ENCODE results near the gene NKX6-2.
"Not testable (repeated sequence)": the region's sequence is repeated elsewhere in the genome, so short reads cannot be mapped to it uniquely, and the experiment has no call there.

Gene NKX6-2

DNA sequence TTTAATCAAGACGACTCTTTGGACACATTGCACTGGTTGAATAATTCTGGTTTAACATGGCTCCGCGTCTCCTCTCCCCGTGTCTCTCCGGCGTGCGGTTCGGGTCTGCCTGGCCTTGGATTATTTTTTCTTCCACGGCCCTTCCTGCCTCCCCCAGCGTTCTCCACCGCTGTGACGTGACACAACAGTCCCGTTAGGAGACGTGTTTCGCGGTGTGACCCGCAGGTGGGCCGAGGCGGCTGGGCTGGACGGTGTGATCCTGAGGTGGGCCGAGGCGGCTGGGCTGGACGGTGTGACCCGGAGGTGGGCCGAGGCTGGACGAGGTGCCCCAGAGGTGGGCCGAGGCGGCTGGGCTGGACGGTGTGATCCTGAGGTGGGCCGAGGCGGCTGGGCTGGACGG lies 12.0 kb upstream of the NKX6-2 start:
- DNase-seq (ENCODE audit: low spot score): not testable (repeated sequence)

GRCh38 chr10:132796846-132797245 lies 10.9 kb upstream of the NKX6-2 start:
- DNase-seq (ENCODE audit: low spot score): no peak

GRCh38 chr10:132793871-132794849 lies 8.2 kb upstream of the NKX6-2 start:
- DNase-seq (ENCODE audit: low spot score): no peak

DNA sequence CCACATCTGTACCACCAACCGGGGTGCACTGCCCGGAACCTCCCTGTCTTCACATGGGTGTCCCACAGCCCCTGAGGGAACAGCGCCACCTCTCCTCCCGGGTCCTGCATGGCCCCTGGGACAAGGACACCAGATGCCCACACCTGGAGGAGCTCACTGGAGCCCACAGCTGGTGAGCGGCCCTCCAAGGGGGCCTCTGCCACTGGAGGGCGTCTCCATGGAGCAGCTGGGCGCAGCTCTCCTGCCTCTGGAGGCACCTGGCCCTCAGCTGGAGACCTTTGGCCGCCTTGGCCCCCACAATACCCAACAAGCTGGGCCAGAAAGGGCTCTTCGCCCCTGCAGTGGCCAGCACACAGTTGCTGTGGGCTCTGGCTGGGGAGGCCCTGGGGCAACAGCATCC lies 7.3 kb upstream of the NKX6-2 start:
- no peak for DNase-seq (ENCODE audit: low spot score)

- DNase-seq (ENCODE audit: low spot score): no peak
Measured at GRCh38 chr10:132792796-132793195, 6.8 kb upstream of the NKX6-2 start.

DNA sequence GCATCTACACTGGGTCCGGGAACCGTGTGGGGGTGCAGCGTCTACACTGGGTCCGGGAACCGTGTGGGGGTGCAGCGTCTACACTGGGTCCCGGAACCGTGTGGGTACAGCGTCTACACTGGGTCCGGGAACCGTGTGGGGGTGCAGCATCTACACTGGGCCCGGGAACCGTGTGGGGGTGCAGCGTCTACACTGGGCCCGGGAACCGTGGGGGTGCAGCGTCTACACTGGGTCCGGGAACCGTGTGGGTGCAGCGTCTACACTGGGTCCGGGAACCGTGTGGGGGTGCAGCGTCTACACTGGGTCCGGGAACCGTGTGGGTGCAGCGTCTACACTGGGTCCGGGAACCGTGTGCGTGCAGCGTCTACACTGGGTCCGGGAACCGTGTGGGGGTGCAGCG lies 6.2 kb upstream of the NKX6-2 start:
- DNase-seq (ENCODE audit: low spot score): not testable (repeated sequence)

DNA sequence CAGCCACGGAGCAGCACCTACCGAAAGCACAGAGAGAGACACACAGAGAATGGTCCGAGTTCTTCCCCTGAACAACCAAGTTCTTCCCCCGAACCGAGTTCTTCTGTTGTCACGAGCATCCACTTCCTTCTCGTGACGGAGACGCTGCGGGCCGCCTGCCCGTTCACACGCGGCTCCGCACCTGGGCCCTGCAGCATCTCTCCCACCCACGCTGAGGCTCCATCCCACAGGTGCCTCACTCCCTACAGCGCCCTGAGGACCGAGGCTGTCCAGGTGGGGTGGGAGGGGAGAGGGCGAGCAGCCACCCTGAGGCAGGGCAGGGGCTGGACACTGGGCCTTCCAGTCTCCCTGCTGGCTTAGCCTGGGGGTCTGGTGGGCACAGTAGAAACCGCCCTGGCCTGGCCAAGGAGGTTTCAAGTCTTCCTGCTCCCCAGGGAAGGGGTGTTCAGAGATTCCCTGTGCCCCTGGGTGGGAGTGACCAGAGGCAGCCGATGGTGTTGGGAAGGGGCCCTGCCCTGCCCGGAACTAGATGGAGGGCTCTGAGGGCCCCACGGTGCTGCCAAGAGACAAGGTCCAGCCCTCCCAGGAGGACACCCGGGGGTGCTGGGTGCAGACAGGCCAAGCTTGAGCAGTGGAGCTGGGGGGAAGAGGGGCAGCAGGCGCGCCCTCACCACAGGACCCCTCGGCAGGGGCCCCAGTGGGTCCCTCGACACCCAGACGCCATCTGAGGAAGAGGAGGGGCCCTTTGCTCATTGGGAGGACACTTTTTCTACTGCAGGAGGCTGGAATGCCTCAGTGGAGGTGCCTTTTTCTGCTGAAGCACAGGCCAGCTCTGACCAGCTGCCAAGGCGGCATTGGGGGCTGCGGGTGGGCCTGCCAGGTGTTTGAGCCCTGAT lies 5.2 kb upstream of the NKX6-2 start:
- no peak for DNase-seq (ENCODE audit: low spot score)

GRCh38 chr10:132790470-132790869 lies 4.5 kb upstream of the NKX6-2 start:
- no peak for DNase-seq (ENCODE audit: low spot score)

DNA sequence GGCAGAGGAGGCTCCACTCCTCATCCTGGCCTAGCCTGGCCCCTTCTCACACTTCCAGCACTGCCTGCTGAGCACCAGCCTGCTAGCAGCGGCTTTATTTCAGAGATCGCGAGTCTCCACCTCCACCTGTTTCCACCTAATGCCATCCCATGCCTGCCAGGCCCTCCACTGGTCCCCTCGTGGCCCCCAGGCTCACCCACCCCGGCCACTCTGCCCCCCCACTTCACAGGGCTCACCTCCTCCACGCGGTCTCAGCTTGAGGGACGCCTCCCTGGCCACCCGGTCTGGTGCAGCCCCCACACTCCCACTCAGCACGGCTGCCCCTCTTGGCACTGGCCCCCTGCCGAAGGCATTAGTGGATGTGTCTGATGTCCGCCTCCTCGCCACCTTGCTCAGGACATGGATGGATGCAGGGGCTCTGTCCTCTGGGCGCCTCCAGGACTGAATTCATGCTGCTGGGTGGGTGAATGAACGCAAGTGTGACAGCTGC lies 3.8 kb upstream of the NKX6-2 start:
- DNase-seq (ENCODE audit: low spot score): no peak

DNA sequence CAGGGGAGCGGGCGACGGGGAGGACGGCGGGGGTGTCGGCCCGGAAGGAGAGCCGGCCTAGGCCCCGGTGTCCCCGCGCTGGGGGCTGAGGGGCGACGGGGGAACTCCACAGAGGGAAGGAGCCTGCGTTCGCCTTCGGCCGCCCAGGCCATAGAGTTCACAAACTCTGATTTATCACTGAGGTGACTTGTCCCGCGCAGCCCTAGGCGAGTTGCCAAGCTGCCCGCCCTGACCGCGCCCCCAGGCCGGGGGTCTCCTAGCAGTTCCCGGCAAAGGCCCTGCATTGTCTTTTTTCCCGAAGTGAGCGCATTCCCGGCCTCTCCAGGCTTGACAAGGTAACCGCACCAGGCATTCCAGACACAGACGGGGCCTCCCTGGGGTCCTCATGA lies 2.9 kb upstream of the NKX6-2 start:
- DNase-seq (ENCODE audit: low spot score): no peak

DNA sequence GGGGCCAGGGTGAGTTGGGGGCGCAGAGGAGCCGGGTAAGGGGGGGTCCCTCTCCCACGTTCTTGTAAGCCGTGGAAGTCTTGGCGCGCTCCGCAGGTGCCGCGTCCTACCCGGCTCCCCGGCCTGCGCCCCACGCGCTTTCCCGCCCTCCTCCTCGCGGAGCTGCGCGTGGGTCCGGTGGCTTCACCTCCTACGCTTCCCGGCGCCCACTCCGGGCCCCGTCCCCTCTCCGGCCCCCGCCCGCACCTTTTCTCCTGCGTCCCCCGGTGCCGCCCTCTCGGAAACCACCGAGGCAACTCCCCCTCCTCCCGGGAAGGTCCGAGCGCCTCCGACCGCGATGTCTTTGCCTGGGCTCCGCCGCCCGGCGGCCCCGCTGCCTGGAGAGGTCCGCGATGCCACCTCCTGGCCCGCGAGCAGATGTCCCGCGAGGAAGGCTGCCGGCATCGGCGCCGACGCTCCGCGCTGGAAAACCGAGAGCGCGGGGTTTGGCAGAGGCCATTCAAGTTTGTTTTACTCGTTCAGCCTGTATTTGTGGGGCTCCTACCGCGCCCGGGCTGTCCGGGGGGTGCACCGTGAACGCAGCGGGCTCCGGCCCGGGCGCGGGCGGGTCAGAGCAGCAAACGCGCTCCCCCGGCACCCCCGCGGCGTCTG lies 2.4 kb upstream of the NKX6-2 start:
- DNase-seq (ENCODE audit: low spot score): no peak

DNA sequence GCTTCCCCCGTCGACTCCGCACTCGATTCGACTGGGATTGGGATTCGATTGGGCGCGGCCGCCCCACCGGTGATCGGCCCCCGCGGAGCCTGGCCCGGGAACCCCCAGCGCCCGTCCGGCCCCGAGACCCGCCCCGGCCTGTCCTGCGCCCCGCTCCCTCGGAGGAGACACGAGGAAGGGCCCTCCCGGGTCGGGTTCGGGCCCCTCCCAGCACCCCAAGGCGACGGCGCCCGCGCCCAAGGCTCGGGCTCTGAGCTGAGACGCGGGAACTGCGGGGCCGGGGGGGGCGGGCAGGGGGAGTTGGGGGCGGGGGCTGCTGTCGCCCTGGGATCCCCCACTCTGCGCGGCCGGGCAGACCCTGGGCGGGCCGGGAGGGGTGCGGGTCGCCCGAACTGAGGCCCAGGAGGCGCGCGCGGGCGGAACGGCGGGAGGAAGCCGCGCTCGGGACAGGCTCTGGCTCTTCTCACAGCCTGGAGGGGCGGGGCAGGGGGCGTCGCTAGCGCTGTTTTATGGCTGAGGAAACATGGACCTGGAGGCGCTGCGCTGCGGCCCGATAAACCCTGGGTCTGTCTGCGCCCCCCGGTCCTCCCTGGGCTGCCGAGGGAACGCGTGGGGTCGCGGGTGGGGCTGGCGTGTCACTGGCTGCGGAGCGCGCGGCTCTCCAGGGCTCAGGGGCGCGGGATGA lies 1.7 kb upstream of the NKX6-2 start:
- no peak for DNase-seq (ENCODE audit: low spot score)

GRCh38 chr10:132786884-132787494 lies 1.0 kb upstream of the NKX6-2 start:
- DNase-seq (ENCODE audit: low spot score): no peak

GRCh38 chr10:132786476-132786883 lies 533 bp upstream of the NKX6-2 start:
- DNase-seq (ENCODE audit: low spot score): no peak

DNA sequence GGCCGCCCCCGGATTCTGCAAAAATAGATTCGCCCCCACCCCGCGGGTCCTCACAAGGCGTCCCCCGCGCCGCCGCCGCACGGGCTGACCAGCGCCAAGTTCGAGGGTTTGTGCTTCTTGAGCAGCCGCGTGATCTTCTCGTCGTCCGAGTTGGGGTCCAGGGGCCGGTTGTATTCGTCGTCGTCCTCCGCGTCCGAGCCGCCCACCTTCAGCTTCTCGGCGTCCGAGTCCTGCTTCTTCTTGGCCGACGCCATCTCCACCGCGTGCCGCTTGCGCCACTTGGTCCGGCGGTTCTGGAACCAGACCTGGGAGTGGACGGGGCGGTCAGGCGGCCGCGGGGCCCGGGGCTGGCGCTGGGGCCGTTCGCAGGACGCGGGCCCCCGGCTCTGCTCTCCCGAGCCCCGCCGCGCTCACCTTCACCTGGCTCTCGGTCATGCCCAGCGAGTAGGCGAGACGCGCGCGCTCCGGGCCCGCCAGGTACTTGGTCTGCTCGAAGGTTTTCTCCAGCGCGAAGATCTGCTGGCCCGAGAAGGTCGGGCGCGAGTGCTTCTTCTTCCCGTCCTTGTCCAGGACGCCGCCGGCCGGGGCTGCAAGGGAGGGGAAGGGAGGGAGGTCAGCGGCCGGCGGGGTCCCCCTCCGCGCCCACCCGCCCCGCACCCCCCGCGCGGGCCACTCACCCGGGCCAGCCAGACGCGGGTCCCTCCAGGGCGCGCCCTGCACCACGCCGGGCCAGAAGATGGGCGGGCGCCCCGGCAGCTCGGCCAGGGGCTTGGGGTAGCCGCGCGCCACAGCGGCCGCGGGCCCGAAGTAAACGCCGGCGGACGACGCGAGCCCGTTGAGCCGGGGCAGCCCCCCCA lies 853 bp downstream of the NKX6-2 start:
- no peak for DNase-seq (ENCODE audit: low spot score)

DNA sequence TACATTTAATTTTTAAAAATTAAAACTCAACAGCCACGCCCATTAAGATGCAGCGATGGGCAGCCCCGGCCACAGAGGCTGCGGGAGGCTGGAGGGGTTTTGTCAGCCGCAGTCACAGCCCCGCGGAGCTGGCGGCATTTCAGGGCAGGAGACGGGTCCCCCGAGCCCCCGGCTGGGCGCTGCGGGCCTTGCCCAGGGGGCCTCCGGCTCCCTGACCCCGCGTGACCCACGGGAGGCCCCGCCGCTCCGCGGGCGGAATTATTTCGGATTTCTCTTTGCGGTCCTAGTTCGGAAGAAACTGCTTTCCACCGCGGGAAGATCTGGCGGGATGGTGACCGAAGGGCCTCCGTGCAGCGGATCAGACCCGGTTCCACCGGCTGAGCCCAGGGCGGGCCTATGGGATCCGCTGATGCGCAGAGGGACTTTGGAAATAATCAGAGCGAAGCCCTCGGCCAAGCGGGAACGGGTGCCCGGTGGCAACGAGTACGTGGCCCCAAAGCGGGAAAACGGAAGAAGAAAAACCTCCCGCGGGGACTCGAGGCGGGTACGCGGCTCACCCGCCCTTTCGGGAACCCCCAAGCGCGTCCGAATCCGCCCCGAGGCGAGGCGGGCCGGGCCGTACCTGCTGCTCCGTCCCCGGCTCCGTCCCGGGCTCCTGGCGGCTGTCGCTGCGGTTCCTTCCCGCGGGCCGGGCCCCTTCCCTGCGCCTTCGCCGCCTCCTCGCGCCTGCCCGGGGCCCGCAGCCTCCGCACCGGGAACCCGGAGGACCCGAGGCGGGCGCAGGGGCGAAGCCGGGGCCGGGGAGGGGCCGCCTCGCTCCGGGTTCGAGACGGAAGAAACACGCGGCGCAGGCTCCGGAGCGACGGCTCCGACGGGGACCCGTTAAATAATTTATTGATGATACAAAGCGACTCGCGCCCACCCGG lies 1.7 kb downstream of the NKX6-2 start:
- DNase-seq (ENCODE audit: low spot score): no peak

GRCh38 chr10:132783165-132783939 lies 2.6 kb downstream of the NKX6-2 start:
- no peak for DNase-seq (ENCODE audit: low spot score)

DNA sequence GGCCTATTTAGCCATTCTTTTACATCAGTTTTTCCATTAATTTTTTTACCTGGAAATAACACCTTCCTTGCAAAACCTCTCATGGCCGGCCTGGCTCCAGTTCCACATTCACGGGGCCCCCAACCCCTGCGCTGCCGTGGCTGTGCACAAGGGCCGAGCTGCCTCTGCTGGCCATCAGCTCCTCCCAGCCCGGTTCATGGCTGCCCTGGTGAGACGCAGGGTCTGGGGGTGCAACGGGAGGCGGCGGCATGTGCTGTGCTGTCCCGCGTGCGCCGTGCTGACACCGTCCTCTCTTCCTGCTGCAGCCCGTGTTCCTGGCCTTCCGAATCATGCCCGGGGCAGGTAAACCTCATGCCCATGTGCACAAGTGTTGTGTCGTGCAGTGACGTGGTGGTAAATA lies 4.4 kb downstream of the NKX6-2 start:
- no peak for DNase-seq (ENCODE audit: low spot score)
